ENCODE measurements around the gene PPIL3.

DNA sequence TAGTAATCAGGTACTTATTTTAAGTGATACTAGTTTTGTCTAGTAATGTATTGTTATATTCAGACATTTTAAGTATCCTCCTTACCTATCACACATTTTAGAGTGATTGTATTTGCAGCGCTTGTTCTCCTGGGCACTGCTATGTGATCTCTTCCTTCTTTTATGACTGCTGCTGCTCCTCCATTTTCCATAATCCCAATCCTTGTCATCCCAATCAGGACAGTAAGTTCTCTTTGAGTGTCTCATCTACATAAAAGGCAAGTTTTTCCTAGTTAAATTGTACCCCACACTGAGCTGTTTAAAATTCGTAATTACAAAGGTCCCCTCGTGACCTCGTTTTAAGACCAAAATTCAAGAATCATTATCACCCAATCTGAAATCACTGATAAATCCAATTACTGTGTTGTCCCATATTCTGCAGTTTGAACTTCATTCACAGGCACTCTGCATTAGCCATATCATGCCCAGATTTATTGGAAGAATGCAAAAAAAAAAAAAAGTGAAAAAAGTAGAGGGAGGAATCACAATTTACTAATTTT is 27.2 kb downstream of the PPIL3 start:
- TF ChIP-seq, protein P1, sequence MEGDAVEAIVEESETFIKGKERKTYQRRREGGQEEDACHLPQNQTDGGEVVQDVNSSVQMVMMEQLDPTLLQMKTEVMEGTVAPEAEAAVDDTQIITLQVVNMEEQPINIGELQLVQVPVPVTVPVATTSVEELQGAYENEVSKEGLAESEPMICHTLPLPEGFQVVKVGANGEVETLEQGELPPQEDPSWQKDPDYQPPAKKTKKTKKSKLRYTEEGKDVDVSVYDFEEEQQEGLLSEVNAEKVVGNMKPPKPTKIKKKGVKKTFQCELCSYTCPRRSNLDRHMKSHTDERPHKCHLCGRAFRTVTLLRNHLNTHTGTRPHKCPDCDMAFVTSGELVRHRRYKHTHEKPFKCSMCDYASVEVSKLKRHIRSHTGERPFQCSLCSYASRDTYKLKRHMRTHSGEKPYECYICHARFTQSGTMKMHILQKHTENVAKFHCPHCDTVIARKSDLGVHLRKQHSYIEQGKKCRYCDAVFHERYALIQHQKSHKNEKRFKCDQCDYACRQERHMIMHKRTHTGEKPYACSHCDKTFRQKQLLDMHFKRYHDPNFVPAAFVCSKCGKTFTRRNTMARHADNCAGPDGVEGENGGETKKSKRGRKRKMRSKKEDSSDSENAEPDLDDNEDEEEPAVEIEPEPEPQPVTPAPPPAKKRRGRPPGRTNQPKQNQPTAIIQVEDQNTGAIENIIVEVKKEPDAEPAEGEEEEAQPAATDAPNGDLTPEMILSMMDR (IDR thresholded peaks at IDR 0.05): no peak
- no peak for TF ChIP-seq POLR2A (IDR thresholded peaks at IDR 0.05)
